Eye (tissue), 1 donor: Measurements from ENCODE around the gene RBM28.

Experiments used
- DNase-seq: peaks from one replicate; pipeline ENCODE4 v3.0.0-alpha.2; 2015

The RBM28 gene

DNA sequence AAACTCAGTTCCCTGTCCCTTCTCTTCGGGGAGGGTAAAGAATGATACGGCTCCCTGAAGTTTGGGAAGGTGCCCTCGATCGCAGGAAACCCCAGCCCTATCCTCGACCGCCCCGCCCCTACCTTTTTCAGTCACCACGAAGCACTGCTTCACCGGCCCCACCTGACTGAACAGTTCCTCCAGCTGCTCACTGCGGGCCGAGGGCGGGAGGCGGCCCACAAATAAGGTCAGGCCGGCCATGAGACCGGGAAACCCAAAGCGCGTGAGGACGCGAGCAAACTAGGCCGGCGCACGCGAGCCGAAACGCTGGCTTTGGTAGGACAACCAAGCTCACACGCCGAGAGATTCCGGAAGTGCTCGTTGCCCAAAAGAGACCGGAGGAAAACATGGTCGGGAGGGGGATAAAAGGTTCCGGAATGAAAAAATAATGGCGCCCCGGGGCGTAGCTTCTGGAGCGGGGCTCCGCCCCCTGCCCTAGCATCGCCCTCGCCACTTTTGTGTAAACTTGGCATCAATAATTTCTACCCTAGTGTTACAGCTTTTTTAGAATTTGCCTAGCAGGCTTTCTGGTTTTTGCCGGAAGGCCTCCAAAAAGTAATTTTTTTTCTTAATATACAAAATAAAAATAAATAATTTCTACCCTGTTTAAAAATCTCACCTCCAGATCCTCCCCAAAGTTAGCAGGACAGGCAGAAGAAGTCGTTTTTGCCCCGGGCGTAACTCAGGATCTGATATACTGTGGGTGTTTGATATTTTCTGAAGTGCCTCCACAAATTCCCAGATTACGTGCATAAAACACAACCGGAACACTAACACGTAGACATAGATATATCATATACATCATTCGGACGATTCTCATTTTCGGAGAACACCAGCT, at the start of gene RBM28:
TSS of gene RBM28 (minus strand) at position 355 of the 877 bp plus-strand sequence. CDS start at position 240, 115 bp downstream.
- DNase-seq: peak; percentile 98

- DNase-seq: no peak
Measured at GRCh38 chr7:128392446-128393327, 49.0 kb upstream of the RBM28 start.

DNA sequence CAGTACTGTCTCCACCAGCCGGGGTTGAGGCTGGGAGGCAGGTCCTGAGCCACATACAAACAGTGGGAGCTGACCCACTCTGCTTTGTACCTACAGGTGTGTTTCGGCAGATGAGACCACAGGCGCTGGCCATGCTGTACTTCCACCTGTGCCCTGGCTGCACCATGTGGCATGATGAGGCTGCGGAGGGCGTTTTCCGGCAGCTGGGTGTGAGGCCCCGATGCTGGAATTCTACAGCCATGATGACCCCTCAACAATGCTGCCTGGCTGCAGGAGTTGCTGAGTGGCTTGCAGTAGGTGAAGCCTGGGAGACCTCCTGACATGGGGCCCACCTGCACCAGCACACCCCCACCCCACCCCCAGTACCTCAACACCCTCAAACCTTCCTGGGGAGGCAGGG, 48.1 kb upstream of the RBM28 start:
- DNase-seq: no peak

DNA sequence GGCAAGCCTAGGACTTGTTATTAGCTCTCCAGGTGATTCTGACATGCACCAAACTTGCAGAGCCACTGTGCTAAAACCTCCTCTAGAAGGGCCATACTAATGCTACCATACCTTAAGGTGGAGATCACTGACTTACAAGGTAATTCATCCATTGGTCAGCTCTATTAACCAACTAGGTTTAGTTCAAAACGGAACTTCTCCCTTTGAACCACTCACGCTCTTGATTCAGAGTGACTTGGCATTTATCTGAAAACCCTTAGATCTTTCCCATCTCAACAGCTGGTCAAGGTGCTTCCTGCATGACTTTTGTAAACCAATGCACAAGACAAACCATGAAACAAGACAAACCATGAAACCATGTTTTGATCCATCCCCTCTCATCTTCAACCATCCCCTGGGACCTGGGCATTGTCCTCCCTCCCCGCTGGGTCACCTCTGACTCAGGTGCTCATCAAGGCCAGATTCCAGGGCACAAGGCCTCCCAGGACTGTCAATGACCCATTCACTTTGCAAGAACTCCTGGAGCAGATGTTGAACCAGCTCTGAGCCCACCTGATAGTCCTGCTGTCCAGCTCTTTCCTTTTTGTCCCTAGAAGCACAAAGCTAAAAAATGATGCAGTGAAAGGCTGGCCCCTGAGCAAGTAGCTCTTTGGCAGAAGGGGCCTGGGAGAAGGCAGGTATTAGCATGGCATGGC, 47.3 kb upstream of the RBM28 start:
- no peak for DNase-seq

DNA sequence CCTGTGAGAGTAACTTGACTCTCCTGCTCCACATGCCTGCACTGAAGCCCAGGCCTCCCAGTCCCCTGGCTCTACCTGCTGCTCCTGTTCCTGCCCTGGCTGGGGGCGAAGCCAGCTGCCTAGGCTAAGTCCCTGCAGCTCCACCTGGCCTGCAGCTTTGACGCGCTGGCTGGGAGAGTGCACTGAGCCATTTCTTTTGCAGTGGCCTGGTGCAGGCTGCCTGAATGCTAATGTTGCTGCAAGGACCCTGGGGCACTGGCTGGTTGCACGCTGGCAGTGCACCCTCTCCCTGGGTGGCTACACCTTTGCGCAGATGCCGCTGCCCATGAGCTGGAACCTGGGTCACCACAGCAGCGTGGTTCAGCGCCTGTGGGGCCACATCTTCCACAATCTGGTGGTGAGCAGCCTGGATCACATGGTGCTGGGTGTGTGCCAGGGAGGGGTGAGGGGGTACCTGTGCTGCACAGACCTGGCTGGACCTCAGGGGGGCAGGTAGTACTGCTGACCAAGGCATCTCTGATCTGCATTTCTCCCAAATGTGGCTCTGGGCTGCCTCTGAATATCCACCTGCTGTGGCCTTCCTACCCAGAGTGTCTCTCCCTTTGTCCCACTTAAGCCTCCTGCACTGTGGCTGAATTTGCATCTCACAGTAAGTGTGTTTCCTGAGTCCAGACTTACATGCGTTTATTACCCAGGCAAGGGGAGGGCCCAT, 46.1 kb upstream of the RBM28 start:
- DNase-seq: no peak

DNA sequence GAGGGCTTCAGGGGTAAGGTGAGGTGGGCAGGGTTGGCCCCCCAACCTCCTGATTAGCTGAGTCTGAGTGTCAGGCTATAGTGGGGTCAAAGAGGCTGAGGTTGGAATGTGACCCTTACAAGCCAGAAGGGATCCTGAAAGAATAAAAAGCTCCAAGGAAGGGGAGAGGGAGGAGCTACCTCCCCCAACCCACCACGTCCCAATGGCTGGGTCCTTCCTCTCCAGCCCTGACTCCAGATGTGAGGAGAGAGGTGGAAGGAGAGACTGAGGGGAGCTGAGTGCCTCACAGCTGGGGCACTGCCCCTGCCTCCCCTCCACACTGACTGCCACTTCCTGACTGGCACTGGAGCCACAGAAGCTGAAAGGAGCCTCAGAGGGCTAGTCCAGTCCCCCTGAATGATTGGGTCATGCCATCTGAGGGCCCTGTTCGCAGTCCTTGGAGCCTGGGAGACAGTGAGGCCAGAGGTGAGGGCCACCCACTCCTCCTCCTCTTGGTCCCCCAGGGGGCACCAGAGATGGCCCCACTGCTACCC, 45.4 kb upstream of the RBM28 start:
- no peak for DNase-seq

GRCh38 chr7:128388145-128388485, 44.4 kb upstream of the RBM28 start:
- DNase-seq: no peak

DNA sequence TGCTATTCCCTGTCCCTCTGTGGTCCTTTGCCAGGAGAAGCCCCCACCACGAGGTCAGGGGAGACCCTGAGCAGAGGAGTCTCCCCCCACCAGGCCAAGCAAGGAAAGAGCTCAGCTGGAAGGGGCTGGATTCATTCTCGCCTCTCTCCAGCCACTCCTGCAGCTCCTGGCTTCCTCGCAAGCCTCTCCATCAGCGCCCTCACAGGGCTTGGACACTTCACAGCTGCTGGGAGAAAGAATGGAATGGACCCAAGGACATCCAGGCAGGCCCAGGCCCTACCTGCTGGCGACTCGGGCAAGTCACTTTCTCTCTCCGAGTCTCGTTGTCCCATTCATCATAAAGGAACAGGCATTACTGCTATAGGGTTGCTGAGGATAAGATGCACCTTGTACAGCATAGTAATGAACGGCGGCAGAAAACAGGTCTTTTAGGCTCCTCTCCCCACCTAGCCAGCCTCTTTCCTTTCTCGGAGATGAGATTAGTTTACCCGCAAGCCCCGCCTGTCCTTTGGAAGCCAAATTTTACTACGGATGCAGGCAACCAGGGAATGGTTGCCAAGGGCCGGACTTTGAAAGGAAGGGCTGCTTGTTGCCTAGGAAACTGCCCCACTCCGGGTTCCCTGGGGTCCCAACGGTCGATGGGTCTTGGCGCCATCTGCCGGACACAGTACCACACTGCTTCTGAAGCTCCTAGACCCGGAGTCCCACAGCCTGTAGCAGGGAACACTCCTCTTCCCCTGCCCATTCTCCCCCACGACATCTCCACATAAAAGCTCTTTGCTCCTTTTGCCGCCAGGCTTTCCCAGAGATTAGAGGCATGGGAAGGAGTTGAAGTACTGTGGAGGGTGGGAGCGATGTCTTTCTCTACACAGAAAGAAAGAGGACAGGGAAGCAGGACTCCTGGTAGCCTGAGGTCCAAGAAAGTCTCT, 43.8 kb upstream of the RBM28 start:
- DNase-seq: peak; percentile 95

DNA sequence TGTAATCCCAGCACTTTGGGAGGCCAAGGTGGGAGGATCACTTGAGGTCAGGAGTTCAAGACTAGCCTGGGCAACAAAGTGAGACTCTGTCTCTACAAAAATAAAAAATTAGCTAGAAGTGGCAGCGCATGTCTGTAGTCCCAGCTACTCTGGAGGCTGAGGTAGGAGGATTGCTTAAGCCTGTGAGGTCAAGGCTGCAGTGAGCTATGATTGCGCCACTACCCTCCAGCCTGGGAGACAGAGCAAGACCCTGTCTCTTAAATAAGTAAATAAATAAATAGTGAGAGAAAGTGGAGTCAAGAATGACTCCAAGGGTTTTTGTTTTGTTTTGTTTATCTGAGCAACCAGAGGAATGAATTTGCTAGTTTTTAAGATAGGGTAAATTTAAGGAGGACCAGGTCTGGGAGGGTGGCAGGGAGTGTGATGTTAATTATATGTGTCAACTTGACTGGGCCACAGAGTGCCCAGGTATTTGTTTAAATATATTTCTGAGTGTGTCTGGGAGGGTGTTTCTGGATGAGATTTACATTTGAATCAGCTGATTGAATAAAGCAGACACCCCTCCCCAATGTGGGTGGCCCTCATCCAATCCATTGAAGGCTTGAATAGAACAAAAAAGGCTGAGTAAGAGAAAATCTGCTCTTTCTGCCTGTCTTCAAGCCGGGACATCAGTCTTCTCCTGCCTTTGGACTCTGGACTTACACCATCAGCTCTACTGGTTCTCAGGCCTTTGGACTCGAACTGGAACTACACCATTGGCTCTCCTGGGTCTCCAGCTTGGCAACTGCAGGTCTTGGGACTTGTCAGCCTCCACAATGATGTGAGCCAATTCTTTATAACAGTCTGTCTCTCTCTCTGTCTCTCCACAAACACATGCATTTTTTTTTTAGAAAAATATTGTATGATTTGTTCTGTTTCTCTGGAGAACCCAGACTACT, 42.5 kb upstream of the RBM28 start:
- no peak for DNase-seq

DNA sequence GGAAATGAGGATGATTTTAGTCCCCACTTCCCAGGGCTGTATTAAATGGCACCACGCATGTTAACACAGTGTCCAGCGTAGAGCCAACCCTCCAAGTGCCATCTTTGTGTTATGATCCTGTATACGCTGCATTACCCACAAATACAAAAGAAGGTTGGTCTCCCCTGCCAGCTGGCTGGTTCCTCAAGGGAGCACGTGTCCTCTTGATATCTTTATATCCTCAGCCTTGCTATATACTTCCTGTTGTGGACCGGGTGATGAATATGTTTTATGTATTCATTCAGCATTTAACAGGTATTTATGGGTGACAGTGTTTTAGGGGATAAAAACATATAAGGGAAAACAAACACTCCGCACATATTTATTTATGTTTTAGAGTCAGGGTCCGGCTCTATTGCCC, 41.0 kb upstream of the RBM28 start:
- DNase-seq: no peak

DNA sequence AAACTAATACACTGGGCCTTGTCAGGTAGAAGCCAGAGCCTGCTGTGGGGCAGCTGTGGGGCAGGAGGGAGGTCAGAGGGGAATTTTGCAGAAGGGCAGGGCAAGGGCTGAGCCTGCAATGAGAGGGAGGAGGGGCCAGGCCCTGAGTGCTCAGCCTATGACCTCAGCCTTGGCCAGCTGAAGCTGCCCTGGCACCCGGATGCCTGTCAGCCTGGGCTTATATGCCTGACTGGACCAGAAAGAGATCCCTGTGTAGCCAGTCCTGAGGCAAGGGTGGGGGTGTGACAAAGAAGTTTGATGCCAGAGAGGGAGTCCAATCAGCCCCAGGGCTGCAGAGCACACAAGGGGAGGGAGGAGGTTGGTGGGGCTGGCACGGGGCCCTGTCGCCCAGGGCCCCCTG, 40.1 kb upstream of the RBM28 start:
- DNase-seq: peak; percentile 50

- DNase-seq: peak; percentile 64
Measured at GRCh38 chr7:128381161-128381821, 37.6 kb upstream of the RBM28 start.

DNA sequence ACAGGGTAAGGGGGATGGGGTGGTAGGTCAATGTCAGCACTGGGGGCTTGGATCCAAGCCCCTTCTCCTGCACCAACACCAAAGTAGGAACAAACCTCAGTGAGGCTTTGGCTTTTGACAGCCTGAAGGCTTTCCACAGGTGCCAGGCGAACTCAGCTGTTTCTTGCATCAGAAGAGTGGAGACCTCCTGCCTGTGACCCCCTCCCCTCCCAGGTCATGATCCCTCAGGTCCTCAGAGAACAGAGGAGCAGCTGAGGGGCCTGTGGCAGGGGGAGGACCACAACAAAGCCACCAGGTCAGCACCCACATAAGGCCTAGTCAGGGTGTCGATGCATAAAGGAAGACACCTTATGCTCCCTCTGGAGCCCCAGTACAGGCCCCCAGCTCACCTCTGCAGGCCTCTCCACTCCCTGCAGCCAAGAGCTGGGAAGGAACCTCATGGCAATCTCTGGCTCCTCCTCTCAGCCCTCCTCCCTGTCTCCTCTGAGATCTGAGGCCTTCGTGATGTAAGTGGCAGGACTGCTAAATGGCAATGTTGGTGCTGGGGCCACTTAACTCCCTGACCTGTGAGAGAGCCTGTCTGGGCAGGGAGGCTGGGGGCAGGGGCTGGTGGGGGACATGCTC, 36.9 kb upstream of the RBM28 start:
- DNase-seq: peak; percentile 55

DNA sequence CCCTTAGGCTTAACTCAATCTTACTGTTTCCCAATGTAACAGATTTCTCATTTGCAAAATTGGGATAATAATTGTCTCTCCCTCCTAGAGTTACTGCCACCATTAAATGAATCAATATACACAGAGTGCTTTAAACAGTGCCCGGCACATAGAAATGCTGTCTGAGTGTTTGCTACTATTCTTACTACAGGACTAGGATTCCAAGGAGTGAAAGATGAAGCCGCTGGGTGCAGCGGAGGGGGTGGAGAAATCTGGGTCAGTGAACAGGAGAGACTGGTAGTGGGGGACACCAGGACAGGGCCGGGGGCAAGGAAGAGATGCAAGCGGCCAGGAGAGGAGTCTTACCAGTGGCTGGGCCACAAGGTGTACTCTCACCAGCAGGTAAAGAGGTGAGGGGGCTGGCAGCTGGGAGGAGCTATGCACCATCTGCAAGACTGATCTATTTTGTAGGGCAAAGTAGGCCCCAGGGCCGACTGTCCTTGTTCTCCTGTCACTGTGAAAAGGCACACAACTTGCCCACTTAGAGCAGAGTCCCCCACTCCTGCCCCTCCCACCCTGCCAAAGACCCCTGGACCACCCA, 36.3 kb upstream of the RBM28 start:
- DNase-seq: peak; percentile 45

GRCh38 chr7:128378637-128379036, 34.9 kb upstream of the RBM28 start:
- DNase-seq: no peak

DNA sequence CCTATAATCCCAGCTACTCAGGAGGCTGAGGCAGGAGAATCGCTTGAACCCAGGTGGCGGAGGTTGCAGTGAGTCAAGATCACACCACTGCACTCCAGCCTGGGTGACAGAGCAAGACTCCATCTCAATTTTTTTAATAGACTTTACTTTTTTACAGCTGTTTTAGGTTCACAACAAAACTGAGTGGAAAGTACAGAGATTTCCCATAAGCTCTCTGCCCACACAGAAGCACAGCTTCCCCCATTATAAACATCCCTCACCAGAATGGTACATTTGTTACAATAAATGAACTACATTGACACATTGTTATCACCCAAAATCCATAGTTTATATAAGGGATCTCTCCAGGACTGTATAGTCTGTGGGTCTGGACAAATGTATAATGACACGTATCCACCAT, 32.4 kb upstream of the RBM28 start:
- DNase-seq: no peak

DNA sequence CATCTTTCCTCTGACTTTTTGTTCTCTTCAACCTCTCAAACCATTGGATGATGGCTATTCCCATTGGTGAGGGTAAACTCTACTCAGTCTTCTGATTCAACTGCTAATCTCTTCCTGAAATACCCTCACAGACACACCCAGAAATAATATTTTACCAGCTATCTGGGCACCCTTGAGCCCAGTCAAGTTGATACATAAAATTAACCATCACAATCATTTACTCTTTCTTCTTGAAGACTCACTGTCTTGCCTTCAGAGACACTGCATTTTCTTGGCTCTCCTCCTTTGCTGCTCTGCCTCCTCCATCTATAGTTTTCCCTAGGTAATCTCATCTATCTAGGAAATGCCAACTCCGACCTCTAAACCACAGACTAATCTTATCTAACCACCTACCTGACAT, 30.3 kb upstream of the RBM28 start:
- no peak for DNase-seq

DNA sequence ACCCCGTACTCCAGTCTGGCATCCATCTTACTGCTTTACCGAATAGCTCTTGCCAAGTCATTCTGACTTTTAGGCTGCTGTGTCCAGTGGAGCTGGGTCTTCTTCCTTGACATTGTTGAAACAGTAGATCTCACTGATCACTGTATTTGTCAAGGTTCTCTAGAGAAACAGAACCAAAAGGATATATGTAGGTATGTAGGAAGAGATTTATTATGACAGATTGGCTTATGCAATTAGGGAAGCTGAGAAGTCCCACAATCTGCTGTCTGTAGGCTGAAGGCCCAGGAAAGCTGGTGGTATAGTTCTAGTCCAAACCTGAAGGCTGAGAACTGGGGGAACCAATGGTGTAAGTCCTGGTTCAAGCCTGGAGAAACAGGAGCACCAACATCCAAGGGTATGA, 29.9 kb upstream of the RBM28 start:
- DNase-seq: no peak

DNA sequence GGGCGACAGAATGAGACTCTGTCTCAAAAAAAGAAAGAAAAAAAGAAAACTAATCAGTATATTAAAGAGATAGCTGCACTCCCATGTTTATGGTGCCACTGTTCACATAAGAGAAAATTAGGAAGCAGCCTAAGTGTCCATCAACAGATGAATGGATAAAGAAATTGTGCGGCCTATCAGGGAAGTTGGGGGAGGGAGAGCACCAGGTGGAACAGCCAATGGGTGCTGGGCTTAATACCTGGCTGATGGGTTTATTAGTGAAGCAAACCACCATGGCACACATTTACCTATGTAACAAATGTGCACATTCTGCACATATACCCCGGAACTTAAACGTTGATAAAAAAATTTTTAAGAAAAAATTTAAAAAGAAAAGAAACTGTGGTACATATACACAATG, 26.8 kb upstream of the RBM28 start:
- DNase-seq: no peak
